Activated CD8-positive, alpha-beta memory T cell treated with anti-CD3 and anti-CD28 coated beads for 36 hours (primary cell): ENCODE results near the gene FTO. TPM values are rescaled to one million over a fixed set of nuclear protein-coding genes. Genes with fewer than 3 reads are reported as not detected.

Experiments used
- CTCF ChIA-PET: fragments of 350-600 bp; sonication (Branson Sonifier 250); formaldehyde crosslinking; loops from one replicate; lab custom pipeline; 2021; ENCODE audit warnings: antibody characterized with exemption; lab: Charles Lee
- POLR2A ChIA-PET: fragments of 350-600 bp; sonication (Branson Sonifier 250); formaldehyde crosslinking; loops from one replicate; lab custom pipeline; 2021; ENCODE audit warnings: antibody characterized with exemption; lab: Charles Lee
- total RNA-seq, 2 experiments: library from RNA; stranded (reverse); gene quantifications; one replicate each; pipeline ENCODE4 v1.2.3, GENCODE V29; 2021

FTO gene
- total RNA-seq, 2 experiments from 2014 or later: 49.5 to 52.8 TPM

DNA sequence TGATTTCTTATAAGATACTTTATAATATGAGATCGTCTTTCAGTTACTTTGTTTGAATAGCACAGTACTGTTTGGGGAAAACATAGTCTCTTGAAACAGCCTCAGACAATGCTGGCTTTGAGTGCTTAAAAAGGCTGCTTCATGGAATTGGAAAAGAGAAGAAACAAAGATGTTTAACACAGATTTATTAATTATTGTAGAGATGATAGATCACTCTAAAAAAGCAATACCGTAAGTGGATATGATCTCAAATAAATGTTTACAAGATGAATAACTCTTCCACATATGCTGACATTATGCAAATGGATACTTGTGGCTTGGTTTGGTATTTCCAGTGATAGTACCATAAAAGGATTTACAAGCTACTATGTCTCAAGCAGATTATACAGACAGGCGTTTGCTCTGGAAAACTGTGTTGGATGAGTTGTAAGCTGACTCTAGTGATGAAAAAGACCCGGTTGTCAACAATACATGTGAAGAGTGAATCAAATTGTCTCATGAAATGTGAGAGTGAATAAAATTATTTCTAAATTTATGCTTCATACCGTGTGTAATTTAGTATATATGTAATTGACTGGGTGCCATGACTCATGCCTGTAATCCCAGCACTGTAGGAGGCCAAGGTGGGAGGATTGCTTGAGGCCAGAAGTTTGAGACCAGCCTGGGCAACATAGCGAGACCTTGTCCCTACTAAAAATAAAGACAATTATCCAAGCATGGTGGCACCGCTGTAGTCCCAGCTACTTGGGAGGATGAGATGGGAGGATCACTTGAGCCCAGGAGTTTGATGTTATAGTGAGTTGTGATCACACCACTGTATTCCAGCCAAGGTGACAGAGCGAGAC, 105.4 kb downstream of the FTO start:
- ChIA-PET CTCF (no interaction called here), POLR2A (no interaction called here)

DNA sequence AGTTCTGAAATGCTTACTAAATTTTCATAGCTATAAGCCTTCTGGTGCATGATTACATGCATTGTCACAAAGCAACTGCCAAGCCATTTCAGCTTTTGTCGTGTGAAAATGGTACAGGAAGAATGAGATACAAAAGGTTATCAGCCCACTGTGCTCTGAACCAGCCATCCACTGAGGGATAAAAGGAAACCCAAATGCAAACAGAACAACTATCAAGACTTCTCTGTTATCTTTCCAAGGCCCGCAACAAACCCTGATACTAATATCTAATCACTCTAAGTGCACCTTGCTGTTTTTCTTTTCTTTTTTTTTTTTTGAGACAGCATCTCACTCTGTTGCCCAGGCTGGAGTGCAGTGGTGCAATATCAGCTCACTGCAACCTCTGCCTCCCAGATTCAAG, 109.0 kb downstream of the FTO start:
- POLR2A ChIA-PET: no interaction called here
- CTCF ChIA-PET: no interaction called here

DNA sequence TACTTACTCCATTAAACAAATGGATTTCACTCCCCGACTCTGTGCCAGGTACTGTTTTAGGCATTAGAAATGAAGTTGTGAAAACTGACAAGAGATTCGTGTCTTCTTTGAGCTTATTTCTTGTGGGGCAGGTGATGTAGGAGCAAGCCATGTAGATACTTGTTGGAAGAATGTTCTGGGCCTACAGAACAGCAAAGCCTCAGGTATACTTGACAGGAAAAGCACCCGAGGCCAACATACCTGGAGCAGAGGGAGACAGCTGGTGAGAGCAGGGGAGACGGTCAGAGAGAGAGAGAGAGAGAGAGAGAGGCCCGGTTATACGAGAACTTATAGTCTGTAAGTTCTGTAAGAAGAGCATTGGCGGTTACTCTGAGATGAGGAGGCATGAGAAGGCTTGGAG, 110.8 kb downstream of the FTO start:
- CTCF ChIA-PET: interaction anchor here (0.9 kb wide), 1 partner anchor 35 kb away, joined by 3 read pairs; no protein-coding TSS in a partner anchor

DNA sequence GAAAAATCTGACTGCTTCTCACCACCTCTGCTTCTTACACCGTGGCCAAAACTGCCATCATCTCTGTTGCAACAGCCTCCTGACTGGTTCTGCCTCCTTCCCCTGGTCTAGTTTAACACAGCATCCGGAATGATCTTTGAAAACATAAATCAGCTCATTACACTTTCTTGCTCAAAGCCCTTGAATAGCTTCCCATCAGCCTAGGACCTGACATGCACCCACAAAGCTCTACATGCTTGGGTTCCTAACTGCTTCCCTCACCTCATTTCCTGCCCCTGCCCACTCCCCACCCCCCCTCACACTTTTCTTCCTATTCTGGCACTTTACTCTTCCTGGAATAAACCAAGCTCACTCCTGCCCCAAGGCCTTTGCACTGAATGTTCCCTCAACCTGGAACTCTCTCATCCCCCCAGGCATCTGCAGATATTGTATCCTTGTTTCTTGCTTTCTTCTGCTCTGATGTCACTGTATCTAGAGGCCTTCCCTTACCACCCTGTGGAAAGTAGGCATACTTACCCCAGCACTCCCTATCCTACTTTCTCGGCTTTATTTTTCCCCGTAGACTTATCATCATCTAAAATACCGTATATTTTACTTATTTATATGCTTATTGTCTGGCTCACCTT, 112.4 kb downstream of the FTO start:
- CTCF ChIA-PET: no interaction called here
- POLR2A ChIA-PET: no interaction called here

More for the DNA sequence above, 110.8 kb downstream of the FTO start:
- POLR2A ChIA-PET: no interaction called here

DNA sequence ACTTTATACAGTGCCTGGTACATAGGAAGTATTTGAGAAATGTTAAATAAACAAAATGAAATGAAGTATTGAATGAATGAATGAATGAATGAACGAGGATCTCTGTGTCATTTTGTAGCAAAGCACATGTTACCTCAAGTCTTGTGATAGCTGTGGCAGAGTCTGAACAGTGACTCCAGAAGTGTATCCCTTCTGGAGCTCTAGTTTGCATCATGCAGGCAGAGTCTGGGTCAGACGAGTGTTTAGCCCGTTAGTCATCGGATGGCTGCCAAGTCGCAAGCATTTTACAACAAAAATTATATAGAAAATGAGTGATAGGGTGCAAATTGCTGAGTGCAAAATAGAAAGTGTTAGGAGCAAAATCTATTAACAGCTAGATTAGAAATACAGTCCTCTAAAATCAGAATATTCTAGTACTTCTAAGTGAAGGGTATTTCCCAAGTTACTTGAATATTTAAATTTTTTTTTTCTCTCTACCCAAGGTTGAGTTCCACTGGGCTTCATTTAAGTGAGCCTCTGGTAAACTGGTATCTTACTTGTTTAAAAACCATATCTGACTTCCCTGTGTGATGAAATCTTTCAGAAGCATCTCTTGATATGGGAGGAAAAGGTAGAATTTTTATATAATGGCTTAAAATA, 113.3 kb downstream of the FTO start:
- CTCF ChIA-PET: no interaction called here
- POLR2A ChIA-PET: no interaction called here

DNA sequence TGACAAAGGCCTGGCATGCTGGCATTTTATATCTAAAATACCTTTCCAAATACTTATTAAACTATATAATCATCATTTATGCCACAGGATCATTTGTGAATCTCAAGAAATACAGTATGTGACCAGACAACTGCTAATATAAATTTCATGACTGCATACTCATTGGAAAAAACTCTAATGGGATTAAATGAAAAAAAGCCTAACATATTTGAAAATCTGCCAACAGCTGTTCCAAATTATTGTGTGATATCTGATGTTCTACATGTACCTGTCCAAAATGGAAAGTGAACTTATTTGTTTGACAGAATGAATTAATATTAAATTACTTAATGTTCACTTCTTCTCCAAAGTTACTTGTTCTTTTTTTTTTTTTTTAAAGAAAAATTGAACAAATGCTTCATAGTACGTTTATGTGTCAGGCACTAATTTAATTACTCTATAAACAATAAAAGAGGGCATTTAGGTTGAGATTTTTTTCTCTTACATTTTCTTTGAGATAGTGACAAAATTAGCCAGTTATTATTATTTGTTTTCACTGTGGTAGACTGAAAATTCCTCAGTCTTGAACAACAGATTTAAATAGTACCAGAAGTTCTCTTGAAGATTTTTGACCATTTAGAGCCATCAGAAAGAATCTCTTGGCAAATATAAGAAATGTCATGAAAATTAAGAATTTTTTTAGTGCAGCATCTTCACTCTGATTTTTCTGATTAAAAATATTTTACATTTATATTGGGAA, 114.0 kb downstream of the FTO start:
- ChIA-PET CTCF (no interaction called here), POLR2A (no interaction called here)

DNA sequence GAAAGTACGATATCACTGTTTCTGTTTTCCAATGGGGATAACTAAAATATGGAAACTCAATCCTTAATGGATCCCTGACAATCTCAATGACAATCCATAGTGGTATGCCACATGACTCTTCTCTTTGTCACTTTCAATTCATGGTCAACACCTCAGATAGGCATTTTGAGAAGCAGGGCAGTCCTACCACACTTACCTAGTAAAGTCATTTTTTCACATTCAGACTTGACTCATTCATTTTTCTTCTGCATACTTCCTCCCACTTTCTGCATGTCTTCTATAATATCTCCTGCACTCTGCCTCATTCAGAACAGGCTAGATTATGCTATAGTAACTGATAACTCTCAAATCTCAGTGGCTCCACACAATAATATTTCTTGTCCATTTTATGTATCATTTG, 117.5 kb downstream of the FTO start:
- CTCF ChIA-PET: no interaction called here
- POLR2A ChIA-PET: no interaction called here

DNA sequence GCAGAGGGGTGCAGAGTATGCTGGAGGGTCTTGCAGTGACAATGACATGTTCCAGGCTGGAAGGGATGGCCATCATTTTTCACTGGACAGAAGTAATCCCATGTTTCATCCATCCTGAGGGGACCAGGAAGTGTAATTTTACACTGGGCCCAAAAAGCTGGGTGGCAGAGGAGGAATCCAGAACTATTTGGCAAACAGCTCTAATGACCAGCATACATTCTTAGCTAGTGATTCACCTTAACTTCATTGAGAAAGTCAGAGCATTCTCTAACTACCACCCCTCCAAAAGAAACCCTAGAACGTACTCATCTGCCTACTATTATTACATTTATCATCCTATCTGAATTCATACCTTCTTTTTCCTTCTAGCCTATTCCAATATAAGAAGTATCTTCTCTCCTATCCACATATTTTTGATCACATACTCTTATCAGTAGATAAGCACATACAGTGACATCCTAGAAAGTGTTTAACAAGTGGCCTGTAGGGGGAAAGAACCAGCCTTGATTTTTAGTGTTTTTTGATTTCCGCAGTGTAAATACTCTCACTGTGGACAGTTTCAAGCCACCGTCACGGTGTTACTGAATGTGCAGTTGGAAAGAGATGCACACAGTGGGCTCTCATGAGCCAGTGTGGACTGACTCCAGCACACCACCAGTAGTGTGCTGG, 118.1 kb downstream of the FTO start:
- ChIA-PET CTCF (no interaction called here), POLR2A (no interaction called here)

DNA sequence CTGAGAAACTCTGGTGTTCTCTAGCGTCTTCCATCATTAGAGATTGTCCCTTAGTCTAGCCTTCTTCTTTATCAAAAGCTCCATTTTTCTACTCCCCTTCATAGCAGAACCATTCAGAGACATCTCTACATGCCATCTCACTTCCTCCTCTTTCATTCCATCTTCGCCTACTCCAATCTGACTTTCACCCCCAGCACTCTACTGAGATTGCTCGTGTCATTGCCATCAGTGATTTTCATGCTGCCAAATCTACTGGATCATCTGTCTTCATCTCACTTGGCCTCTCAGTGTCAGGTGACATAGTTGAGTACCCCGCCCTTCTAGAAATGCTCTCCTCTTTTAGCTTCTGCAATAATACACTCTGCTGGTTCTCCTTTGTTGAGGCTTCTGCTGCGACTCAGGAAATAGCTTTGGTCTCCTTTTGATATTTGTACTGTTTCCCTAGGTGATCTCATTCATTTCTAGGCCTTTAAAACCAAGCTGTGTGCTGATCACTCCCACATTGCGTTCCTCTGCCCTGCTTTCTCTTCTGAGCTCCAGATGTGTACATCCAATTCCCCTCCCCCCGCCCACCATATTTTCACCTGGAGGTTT, 119.1 kb downstream of the FTO start:
- ChIA-PET POLR2A (no interaction called here), CTCF (no interaction called here)

DNA sequence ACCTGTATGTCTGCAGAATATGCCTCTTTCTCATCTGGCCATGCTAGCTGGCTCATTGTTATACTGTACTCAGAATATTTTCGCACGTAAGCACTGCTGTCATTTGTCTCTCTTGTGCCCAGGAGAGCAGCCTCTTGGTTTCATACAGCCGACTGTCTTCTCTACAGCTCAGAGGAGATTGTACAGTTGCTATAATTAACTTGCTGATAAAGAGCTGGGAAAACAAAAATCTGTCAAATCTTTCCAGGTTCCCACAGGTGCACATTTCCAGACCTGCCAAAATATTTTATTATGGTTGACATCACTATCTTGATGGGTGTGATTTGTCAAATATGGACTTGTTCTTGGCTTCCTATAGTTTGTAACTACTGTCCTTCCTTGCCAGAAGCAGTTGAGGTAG, 122.7 kb downstream of the FTO start:
- ChIA-PET CTCF (no interaction called here), POLR2A (no interaction called here)

DNA sequence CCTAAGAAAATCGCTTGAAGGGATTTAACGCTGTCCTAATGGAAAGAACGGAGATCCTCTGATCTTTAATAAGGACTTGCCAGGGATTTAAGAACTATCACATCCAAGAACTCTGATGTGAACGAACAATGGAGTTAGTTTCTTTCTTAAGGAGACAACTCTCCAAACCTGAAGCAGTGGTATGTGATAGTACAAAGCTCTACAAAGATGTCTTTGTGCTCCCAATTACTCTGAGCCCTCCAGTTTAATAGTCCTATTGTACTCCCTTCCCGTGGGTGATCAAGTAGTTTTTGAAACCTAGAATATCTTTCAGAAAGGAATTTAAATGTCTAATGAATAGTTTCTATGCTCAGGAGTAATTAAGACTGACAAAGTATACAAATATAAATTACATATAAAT, 123.8 kb downstream of the FTO start:
- CTCF ChIA-PET: no interaction called here
- POLR2A ChIA-PET: no interaction called here

DNA sequence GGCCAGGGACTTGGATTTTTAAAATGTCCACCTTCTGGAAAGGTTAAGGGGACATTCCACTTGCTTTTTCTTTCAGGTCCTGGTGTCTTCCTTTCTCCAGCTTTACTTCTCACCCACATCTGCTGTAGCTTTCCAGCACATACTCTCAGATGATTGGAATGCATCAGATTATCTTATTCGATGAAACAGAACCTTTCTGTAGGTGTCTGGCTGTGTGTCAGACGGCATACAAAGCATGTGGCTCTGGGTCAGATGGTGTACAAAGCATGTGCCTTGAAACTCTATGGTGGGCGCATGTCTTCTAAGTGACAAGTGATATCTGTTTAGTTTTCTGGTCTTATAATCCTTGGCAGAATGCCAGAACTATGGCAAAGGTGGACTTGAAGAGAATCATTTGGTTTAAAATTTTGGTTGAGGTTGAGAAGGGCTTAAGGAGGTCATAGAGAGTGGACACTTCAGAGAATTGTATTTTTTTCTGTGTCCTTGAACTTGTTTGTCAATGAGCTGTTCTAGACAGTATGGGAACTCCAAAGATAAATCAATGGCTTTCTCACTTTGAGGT, 125.3 kb downstream of the FTO start:
- POLR2A ChIA-PET: no interaction called here
- CTCF ChIA-PET: no interaction called here

DNA sequence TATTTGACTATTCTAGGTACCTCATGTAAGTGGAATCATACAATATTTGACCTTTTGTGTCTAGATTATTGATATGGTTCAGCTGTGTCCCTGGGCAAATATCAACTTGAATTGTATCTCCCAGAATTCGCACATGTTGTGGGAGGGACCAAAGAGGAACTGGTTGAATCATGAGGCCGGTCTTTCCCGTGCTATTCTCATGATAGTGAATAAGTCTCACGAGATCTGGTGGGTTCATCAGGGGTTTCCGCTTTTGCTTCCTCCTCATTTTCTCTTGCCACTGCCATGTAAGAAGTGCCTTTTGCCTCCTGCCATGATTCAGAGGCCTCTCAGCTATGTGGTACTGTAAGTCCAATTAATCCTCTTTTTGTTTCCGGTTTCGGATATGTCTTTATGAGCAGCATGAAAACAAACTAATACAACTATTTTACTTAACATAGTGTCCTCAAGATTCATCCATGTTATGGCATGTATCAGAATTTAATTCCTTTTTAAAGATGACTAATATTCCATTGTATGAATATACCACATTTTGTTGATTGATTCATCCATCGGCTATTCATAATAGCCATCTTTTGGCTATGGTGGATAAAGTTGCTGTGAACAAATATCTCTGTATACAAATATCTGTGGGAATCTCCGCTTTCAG, 129.1 kb downstream of the FTO start:
- CTCF ChIA-PET: no interaction called here
- POLR2A ChIA-PET: no interaction called here

DNA sequence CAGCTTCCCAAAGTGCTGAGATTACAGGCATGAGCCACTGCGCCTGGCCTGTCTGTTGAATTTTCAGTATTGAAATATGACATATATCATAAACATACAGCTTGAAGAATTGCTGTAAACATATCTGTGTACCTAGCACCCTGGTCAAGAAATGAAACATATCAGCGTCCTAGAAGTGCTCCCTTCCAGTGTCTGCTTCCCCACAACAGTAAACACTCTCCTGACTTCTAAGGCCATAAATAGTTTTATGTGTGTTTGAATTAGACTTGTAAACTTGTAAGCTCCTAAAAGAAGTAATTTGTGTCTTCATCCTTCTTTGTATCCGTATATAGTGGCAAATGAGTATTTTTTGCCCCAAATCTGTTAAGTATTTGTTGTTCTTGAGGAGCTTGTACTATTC, 132.2 kb downstream of the FTO start:
- ChIA-PET POLR2A (no interaction called here), CTCF (no interaction called here)

DNA sequence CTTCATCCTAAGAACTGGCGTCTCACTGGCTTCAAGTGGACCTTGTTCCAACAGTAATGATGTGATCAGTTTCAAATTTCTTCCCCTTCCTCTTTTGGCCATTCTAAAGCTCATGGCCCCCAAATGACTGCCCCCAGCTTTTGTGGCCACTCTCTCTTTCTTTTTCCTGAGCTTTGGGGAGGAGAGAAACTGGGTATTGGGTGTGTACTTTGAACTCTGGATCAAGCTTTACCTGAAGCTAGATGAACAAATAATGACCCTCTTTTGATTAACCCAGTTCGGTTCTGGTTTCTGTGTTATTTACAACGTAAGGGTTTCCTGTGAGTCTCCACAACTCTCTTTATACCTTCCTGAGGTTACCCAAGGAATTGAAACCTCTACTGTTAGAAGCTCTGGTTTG, 132.7 kb downstream of the FTO start:
- POLR2A ChIA-PET: no interaction called here
- CTCF ChIA-PET: no interaction called here

DNA sequence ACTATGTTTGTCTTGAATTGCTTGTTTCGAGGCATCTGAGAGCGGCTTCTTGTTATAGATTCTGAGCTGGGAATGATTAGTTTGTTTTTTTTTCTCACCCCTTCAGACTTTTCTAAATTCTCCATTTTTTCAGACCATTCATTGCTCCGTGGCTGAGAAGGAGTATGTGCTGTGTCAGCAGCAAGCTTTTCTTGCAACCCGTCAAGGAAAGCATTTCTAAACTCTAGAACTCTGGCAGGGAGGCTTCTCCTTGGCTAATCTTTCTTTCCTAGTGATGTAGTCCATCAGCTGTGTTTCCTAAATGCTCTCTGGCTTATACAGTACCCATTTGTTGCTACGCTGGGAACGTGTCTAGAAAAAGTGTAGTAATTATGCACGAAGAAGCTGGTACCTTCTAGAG, 133.5 kb downstream of the FTO start:
- ChIA-PET CTCF (no interaction called here), POLR2A (no interaction called here)

DNA sequence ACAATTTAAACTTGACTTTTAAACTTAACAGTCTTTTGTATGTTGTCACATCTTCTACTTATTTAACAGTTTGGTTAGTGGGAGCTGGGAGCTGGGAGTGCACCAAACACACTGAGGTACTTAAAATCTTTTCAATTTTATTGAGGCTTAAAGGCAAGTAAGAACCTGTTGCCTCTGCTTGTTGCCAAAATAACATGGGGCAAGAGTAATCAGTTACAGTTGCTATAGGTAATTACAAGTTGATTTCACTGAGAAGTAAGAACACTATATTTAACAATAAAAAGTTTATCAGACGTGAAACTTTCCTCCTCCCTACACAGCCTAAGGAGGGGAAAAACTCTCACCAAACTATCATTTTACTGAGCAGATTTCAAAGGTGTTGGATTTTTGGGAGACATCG, 135.2 kb downstream of the FTO start:
- ChIA-PET CTCF (no interaction called here), POLR2A (no interaction called here)

DNA sequence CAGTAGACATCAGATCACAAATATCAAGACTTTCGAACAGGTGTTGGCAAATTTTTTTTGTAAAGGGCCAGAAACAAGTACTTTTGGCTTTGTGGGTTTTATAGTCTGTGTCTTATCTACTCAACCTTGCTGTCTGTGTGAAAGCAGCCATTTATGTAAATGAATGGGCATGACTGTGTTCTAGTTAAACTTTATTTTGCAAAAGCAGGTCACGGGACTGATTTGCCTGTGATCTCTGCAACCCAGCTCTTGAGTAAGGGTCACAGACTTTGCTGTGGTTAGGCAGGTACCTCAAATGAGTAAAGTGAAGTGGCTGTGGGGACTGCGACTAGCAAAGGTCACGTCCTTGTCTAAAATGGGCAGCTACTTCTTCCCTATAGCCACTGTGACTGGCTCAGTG, 136.5 kb downstream of the FTO start:
- ChIA-PET CTCF (no interaction called here), POLR2A (no interaction called here)

DNA sequence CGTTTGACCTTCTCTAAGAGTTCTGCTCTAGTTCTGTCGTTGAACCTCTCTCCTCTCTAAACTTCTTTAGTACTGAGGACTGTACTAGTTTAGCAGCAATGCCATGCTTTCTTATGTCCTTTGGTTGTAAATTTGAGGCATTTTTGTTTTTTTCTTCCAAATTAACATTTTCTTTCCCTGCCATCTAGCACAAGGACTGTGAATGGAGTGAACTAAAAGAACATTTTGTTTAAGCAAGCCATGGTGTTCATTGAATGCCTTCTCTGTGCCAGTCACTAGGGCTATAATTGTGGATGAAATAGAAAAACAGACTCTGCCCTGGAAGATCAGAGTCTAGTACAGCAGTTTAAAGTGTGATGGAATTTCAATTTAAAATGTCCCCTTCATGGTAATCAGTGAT, 137.9 kb downstream of the FTO start:
- POLR2A ChIA-PET: no interaction called here
- CTCF ChIA-PET: no interaction called here
